Fibroblast of peridontal ligament (primary cell): ENCODE results near the gene CACNA1E.

Experiments
- DNase-seq: peaks from one replicate; pipeline ENCODE4 v3.0.0-alpha.2; 2010; ENCODE audit errors: extremely low read depth

CACNA1E gene

GRCh38 chr1:181583598-181583997 is 100.3 kb downstream of the CACNA1E start:
- no peak for DNase-seq

- DNase-seq, result no peak
Measured at GRCh38 chr1:181587870-181588438, 104.6 kb downstream of the CACNA1E start.

DNA sequence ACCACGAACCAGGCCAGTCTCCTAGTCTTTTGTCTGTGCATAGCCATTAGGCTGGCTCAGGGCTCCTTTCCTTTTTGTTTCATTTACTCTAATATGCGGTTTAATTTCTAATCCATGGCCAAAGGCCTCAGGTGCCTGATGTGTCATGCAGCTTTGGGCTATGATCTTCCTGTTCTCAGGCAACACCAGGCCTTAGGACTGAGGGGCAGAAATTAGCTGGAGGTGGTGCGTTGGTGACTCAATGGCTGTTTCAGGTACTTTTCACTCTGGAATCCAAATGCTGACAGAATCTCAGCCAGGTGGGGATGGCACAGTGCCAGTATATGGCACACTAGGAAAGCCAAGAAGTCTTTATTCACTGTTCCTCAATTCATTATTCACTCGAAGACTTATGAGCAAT is 105.3 kb downstream of the CACNA1E start:
- no peak for DNase-seq

DNA sequence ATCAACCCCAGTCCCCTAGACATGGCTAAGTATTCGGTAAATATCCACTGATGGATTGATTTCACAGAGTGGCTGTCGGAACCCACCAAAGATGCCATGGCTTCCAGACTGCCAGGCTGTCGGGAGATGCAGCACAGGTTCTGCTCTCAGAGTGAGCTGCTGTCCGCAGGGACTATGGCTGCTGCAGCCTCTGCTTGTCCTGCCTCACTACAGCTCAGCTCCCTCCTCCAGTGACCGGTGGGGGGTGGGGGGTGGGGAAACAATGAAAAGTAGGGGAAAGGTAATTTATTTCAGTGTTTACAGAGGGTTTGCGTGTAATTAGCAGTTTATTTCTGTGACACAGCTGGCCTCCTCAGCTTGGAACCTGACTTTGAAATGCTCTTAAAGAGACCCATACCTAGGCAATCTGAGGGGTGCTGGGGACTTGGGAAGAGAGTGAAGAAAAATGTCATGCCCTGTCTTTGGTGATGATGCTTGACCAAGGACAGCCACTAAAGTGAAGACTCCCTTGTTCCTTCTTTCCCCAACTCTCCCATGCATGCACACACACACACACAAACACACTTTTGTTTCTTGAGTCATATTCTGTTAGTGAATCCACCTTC is 109.0 kb downstream of the CACNA1E start:
- no peak for DNase-seq

- DNase-seq, result no peak
Measured at GRCh38 chr1:181593042-181593441, 109.7 kb downstream of the CACNA1E start.

- no peak for DNase-seq
Measured at GRCh38 chr1:181594553-181594952, 111.2 kb downstream of the CACNA1E start.

DNA sequence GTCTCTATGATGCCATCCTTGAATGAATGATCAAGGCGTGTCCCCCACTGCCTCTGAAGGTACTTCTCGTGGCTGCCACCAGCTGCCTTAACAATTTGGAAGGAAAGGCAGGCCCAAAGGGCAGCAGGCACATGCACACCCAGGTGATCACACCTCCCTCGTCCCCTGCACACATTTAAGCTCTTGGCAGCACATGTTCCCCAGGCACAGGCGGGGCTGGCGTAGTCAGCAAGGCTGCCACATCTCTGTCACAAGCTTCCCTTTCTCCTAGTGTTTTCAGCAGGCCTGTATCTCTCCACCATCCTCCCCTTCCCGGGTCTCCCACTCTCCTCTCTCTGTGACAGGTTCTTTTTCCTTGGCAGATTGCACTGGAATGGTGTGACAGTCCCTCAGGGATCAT is 111.9 kb downstream of the CACNA1E start:
- no peak for DNase-seq

DNA sequence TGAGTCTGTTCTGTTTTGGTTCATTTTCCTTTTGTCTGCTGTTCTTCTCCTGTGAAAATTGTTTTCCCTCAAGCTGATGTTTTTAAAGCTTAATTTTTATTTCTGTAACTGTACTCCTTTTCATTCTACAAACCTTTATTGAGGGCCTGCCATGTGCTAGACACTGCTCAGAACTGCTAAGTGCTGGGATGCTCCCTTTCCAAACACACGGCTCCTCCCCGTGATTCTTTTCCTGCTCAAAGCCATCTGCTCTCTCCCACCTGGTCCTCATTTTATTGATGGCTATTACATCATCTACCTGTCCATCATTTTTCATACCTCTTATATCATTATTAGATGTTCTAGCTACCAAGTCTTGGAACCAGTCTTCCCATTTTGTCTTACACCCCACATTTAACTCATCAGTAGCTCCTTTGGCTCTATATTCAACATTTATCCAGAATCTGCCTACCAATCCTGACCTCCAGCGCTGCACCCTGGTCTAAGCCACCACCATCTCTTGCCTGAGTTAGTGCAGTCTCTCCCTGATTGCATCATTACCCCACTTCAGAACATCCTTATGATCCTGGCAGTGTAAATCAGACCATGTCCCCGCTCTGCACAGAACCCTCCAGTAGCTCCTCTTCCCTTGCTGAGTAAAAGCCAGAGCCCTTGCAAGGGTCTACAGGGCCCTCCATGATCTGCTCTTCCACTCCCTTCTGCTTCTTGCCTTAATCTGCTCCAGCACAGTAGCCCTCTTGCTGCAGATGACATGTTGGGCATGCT is 118.1 kb downstream of the CACNA1E start:
- no peak for DNase-seq

DNA sequence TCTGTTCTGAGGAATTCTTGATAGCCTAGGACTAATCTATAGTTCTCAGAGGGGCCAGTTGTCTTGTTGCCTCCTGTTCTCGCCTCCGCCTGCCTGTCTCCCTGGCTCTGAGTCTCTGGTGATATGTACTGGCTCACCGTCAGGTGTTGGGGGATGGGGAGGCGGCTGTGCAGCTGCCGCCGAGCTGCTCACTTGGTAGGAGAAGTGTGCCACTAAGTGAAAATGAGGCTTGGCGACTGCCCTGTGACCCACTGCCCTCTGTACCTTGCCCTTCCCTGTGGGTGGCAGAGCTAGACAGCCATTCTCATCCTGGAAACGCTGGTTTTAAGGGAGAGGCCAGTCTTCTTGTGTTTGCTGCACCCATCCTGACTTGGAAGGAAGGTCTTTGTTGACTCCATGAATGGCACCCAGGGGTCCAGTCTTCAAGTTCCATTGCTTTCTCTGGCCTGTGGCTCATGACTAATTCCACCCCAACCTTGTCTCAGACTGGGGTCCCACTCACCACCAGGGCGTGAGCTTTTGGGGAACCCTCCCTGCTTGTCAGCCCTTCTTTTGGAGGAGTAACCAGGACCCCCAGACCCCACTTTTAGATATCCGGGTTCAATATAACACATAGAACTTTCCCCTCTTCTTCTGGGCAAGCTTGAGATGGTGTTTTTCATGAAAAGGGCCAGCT is 120.6 kb downstream of the CACNA1E start:
- DNase-seq, result no peak

DNA sequence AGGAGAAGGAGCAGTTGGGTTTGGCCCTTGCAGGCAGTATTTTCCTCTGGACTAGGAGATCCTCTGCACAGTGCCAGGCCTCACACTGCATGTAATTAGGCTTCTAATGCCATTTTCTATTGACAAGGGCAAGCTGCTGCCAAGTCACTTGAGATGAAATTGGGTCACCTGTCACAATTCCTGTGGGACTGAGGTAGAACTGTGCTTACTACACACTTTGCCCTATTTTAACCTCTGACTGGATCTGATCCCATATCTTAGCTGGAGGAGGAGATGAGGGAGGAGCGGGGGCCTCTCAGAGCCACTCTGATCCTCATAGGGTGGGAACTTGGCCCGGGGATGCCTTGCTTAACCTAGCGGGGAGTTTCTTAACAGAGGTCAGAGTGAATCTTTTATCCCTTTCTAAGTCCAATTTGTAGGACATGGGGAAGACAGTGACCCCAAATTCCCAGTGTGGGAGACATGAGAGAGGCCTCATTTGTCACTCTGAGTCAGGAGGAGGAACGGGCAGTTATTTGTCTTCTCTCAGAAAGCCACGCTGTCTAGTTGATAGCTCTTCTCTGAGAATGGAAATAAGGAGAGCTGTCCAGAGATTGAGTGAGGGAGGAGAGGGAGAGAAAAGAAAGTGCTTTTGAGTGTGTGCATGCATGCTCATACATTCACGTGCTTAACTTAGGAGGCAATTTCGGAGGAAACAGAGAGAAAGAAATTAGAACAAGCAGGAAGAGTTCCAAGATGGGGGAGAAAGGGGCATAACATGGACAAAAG is 121.3 kb downstream of the CACNA1E start:
- no peak for DNase-seq

DNA sequence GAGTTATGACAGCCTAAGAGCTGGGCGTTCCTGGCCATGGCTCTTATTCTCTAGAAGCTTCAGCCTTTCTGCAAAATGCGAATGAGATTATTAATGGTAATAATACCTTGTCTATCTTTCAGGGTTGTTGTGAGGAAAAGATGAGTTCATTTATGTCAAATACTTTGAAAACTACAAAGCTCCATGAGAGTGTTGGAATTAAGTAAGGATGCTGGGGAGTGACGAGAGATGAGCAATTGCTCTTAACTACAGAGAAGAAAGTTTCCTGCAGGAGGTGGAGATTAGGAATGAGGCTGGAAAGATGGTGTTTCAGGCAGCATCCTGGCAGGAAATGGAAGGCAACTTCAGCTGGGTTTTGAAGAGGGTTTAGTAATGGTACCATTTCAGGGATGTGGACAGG is 124.2 kb downstream of the CACNA1E start:
- no peak for DNase-seq

- no peak for DNase-seq
Measured at GRCh38 chr1:181608386-181608785, 125.1 kb downstream of the CACNA1E start.

DNA sequence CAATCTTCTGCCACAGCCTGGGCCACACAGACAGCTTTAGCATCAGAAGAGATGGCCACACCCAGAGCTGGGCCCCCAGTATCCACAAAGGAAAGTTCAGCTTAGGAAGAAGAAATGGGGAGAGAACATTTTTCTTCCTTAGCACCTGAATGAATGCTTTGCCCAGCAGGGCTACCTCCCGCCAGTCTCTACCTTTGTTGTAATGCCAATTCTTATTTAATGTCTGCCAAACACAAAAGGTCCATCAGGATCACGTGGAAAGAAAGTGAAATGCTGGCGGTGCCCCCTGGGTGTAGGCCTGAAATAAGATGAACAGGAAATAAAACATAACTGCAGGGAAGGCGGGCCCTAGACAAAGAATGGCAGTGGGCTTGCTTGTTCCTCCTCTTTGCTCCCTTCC is 125.6 kb downstream of the CACNA1E start:
- no peak for DNase-seq

GRCh38 chr1:181612100-181612499 is 128.8 kb downstream of the CACNA1E start:
- DNase-seq, result no peak

GRCh38 chr1:181618559-181618958 is 135.2 kb downstream of the CACNA1E start:
- DNase-seq, result no peak

DNA sequence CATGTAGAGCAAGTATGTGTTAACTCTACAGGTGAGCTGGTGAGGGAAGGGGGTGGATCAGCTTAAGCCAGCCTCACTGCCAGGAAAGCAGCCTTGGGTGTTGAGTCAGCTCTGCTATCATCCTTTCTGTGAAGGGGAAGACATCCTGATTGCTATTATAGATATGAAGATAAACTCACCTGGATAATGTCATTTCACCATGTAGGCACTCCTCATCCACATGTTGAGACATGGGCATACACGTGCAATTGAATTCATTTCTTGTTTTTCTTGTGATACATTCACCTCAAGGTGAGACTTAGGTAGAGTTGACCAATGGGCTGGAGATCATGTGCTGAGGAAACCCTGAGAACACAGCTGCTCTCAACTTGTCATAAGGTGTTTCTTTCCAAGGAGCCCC is 136.9 kb downstream of the CACNA1E start:
- DNase-seq, result no peak

GRCh38 chr1:181623850-181624249 is 140.5 kb downstream of the CACNA1E start:
- DNase-seq, result no peak

GRCh38 chr1:181626279-181626938 is 143.1 kb downstream of the CACNA1E start:
- no peak for DNase-seq

DNA sequence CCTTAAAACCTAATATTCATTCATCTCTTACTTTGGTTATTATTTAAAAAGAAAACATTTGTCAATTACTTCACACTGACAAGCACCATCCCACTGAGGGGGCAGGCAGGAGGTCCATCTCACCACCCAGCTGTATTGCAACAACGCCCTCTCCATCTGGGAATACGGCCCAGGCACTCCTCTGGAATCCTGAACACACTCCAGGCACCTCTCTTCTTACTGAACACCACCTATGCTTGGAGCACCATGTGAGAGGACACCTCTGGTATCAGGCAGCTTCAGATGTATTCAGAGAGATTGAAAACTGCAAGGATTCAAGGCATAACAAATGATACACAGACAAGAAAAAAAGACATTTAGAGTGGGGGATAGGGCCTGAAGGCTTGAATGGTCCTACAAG is 147.1 kb downstream of the CACNA1E start:
- no peak for DNase-seq

DNA sequence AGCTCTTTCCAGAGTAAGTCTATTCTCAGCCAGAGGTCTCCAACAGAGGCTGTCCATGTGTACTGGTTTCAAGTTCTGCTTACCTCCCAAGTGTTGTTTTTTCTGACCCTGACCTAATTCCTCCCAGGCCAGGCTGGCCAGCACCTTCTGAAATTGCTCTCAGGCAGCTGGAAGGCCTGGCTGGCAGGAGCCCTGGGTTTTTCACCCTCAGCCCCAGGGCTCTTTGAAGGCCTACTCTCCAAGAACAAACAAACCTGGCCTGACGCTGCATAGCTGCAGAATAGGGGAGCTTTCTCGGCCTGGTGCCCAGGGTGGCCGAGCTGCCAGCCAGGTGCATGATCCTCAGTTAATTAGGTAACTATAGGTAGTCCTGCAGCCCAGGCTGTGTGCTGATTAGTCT is 147.5 kb downstream of the CACNA1E start:
- no peak for DNase-seq

GRCh38 chr1:181632492-181632891 is 149.2 kb downstream of the CACNA1E start:
- DNase-seq, result no peak
